Neural cell (in vitro differentiated cells): ENCODE data around the gene MRPL4. TPM values are rescaled to one million over a fixed set of nuclear protein-coding genes. Genes with fewer than 3 reads are reported as not detected.

Experiments used
- H2AFZ ChIP-seq: fragments of 200-600, 300-800 bp; sonication (generic), shearing (Covaris generic); 2 replicates; pipeline ENCODE4 v1.6.0; 2014; ENCODE audit warnings: low read depth, mild to moderate bottlenecking, antibody characterized with exemption, low read length, moderate library complexity
- H3F3A ChIP-seq: fragments of 200-600 bp; shearing (Covaris generic); 2 replicates; pipeline ENCODE4 v1.6.1; 2016; ENCODE audit warnings: mild to moderate bottlenecking, moderate library complexity, mixed read lengths, antibody characterized with exemption, low read length; ENCODE audit not compliant: insufficient read depth, poor library complexity, severe bottlenecking
- H3K27ac ChIP-seq: fragments of 200-600, 300-800 bp; sonication (generic), shearing (Covaris generic); 2 replicates; pipeline ENCODE4 v1.5.1; 2014; ENCODE audit warnings: mild to moderate bottlenecking, low read length, moderate library complexity
- H3K27me3 ChIP-seq: fragments of 300-800, 200-600 bp; sonication (generic), shearing (Covaris generic); 2 replicates; pipeline ENCODE4 v1.6.0; 2014; ENCODE audit warnings: mild to moderate bottlenecking, low read depth, low read length, moderate library complexity; ENCODE audit not compliant: insufficient read depth
- H3K36me3 ChIP-seq: fragments of 300-800, 200-600 bp; sonication (generic), shearing (Covaris generic); 2 replicates; pipeline ENCODE4 v1.5.1; 2014; ENCODE audit warnings: mild to moderate bottlenecking, antibody characterized with exemption, low read length, moderate library complexity; ENCODE audit not compliant: insufficient read depth
- H3K4me2 ChIP-seq: fragments of 300-800, 200-600 bp; sonication (generic), shearing (Covaris generic); 2 replicates; pipeline ENCODE4 v1.6.0; 2014; ENCODE audit warnings: mild to moderate bottlenecking, low read length
- H3K4me3 ChIP-seq: fragments of 300-800, 200-600 bp; sonication (generic), shearing (Covaris generic); 2 replicates; pipeline ENCODE4 v1.5.1; 2014; ENCODE audit warnings: mild to moderate bottlenecking, low read length, moderate library complexity
- H3K79me2 ChIP-seq: fragments of 200-600 bp; shearing (Covaris generic); replicated peaks from 2 replicates; pipeline ENCODE4 v1.6.0; 2014; ENCODE audit warnings: mild to moderate bottlenecking, low read length, moderate library complexity; ENCODE audit not compliant: insufficient read depth
- H3K9ac ChIP-seq: fragments of 300-800, 200-600 bp; sonication (generic), shearing (Covaris generic); 2 replicates; pipeline ENCODE4 v1.6.1; 2016; ENCODE audit warnings: mild to moderate bottlenecking, low read length, mixed read lengths
- H3K9me2 ChIP-seq: fragments of 200-600 bp; shearing (Covaris generic); 2 replicates; pipeline ENCODE4 v1.6.1; 2016; ENCODE audit warnings: mild to moderate bottlenecking, low read length, mixed read lengths; ENCODE audit not compliant: insufficient read depth
- H3K9me3 ChIP-seq: fragments of 200-600, 300-800 bp; sonication (generic), shearing (Covaris generic); 2 replicates; pipeline ENCODE4 v1.6.1; 2016; ENCODE audit warnings: mild to moderate bottlenecking, mixed run types, low read length, moderate library complexity, mixed read lengths
- H4K20me1 ChIP-seq: fragments of 200-600 bp; shearing (Covaris generic); 2 replicates; pipeline ENCODE4 v1.6.1; 2016; ENCODE audit warnings: mild to moderate bottlenecking, mixed run types; ENCODE audit not compliant: insufficient read depth
- CTCF ChIP-seq: fragments of 450-650 bp; IDR thresholded peaks from 2 replicates; pipeline ENCODE4 v1.5.1; 2014; ENCODE audit warnings: antibody characterized with exemption, mild to moderate bottlenecking, moderate library complexity; ENCODE audit not compliant: poor library complexity, severe bottlenecking
- EP300 ChIP-seq: fragments of 450-650 bp; conservative IDR thresholded peaks from 2 replicates; pipeline ENCODE4 v1.6.1; 2014; ENCODE audit warnings: antibody characterized with exemption, mild to moderate bottlenecking, moderate library complexity; ENCODE audit not compliant: poor library complexity, severe bottlenecking
- EZH2 ChIP-seq: fragments of 200-600, 300-800 bp; shearing (Covaris generic), sonication (generic); IDR thresholded peaks from 2 replicates; pipeline ENCODE4 v1.6.1; 2014; ENCODE audit warnings: antibody characterized with exemption, low read length, borderline replicate concordance, mild to moderate bottlenecking; ENCODE audit not compliant: insufficient read depth, poor library complexity, severe bottlenecking
- MXI1 ChIP-seq: fragments of 450-650 bp; conservative IDR thresholded peaks from 2 replicates; pipeline ENCODE4 v1.6.1; 2014; ENCODE audit warnings: antibody characterized with exemption, mild to moderate bottlenecking; ENCODE audit not compliant: poor library complexity, severe bottlenecking
- POLR2AphosphoS5 ChIP-seq: IDR thresholded peaks from 2 replicates; pipeline ENCODE4 v1.6.1; 2012
- RAD21 ChIP-seq: fragments of 450-650 bp; conservative IDR thresholded peaks from 2 replicates; pipeline ENCODE4 v1.6.1; 2014; ENCODE audit warnings: antibody characterized with exemption, mild to moderate bottlenecking, moderate library complexity
- REST ChIP-seq: IDR thresholded peaks from 2 replicates; pipeline ENCODE4 v1.6.1; 2012; ENCODE audit warnings: borderline replicate concordance
- TAF1 ChIP-seq: IDR thresholded peaks from 2 replicates; pipeline ENCODE4 v1.6.1; 2012; ENCODE audit warnings: low read depth
- polyA plus RNA-seq: library from polyadenylated mRNA; depleted of rRNA; stranded (reverse); fragments of >200 nt; gene quantifications from 2 replicates; pipeline ENCODE4 v1.2.3, GENCODE V29; 2014

The MRPL4 gene
- polyA plus RNA-seq, 1 donor from 2014 or later, result 27.2 TPM

GRCh38 chr19:10217085-10217484, 34.9 kb upstream of the MRPL4 start:
- Histone ChIP-seq H3K9me2 (no peaks in the 10 kb centered on the region), H2AFZ (no peak overlapping the region), H3F3A (no peaks in the 10 kb centered on the region), H3K4me2 (no peak overlapping the region), H3K27ac (no peak overlapping the region), H3K27me3 (no peaks in the 10 kb centered on the region), H3K4me3 (no peak overlapping the region), H3K9ac (no peak overlapping the region), H3K36me3 (no peaks in the 10 kb centered on the region), H3K9me3 (no peaks in the 10 kb centered on the region), H4K20me1 (no peaks in the 10 kb centered on the region), H3K79me2 (no peaks in the 10 kb centered on the region)
- no peak for TF ChIP-seq EZH2
- TF ChIP-seq MXI1, result no peak
- no peak for TF ChIP-seq CTCF

- no peak overlapping the region for H3K4me2 ChIP-seq
- H4K20me1 ChIP-seq, result no peaks in the 10 kb centered on the region
- H3K27ac ChIP-seq, result no peak overlapping the region
- H3K36me3 ChIP-seq, result no peaks in the 10 kb centered on the region
- no peaks in the 10 kb centered on the region for H3F3A ChIP-seq
- H3K9me2 ChIP-seq, result no peaks in the 10 kb centered on the region
- no peaks in the 10 kb centered on the region for H3K9me3 ChIP-seq
- H3K9ac ChIP-seq, result no peak overlapping the region
- no peak for TF ChIP-seq POLR2AphosphoS5
- TF ChIP-seq CTCF, result no peak
- TF ChIP-seq TAF1, result no peak
- TF ChIP-seq EZH2, result no peak
- TF ChIP-seq RAD21, result no peak
- no peak for TF ChIP-seq REST
- no peak for TF ChIP-seq EP300
- no peak overlapping the region for H2AFZ ChIP-seq
- H3K4me3 ChIP-seq, result no peak overlapping the region
- no peaks in the 10 kb centered on the region for H3K27me3 ChIP-seq
- H3K79me2 ChIP-seq, result no peaks in the 10 kb centered on the region
These were observed 32.3 kb upstream of the MRPL4 start for GRCh38 chr19:10219678-10220077.
